ENCODE measurements around the gene RHBDL3.

Gene RHBDL3

GRCh38 chr17:32266389-32267301 lies 1.0 kb downstream of the RHBDL3 start:
- DNase-seq (ENCODE audit: low spot score) = no peak

GRCh38 chr17:32267690-32268205 lies 2.1 kb downstream of the RHBDL3 start:
- DNase-seq (ENCODE audit: low spot score) = no peak

GRCh38 chr17:32268734-32269288 lies 3.2 kb downstream of the RHBDL3 start:
- no peak for DNase-seq (ENCODE audit: low spot score)

- no peak for DNase-seq (ENCODE audit: low spot score)
These were observed 3.7 kb downstream of the RHBDL3 start for GRCh38 chr17:32269377-32269776.

- DNase-seq (ENCODE audit: low spot score) = no peak
These were observed 6.2 kb downstream of the RHBDL3 start for GRCh38 chr17:32271844-32272243.

- DNase-seq (ENCODE audit: low spot score) = no peak
These were observed 8.5 kb downstream of the RHBDL3 start for GRCh38 chr17:32274101-32274500.

- no peak for DNase-seq (ENCODE audit: low spot score)
These were observed 9.0 kb downstream of the RHBDL3 start for GRCh38 chr17:32274643-32275042.

GRCh38 chr17:32275060-32276042 lies 9.7 kb downstream of the RHBDL3 start:
- DNase-seq (ENCODE audit: low spot score) = no peak

- DNase-seq (ENCODE audit: low spot score) = no peak
These were observed 10.6 kb downstream of the RHBDL3 start for GRCh38 chr17:32276171-32276601.

GRCh38 chr17:32277284-32277683 lies 11.7 kb downstream of the RHBDL3 start:
- DNase-seq (ENCODE audit: low spot score) = no peak

- DNase-seq (ENCODE audit: low spot score) = no peak
These were observed 13.2 kb downstream of the RHBDL3 start for GRCh38 chr17:32278815-32279214.

- no peak for DNase-seq (ENCODE audit: low spot score)
These were observed 14.5 kb downstream of the RHBDL3 start for GRCh38 chr17:32279891-32280716.

- DNase-seq (ENCODE audit: low spot score) = no peak
These were observed 15.4 kb downstream of the RHBDL3 start for GRCh38 chr17:32281011-32281451.

GRCh38 chr17:32283745-32284201 lies 18.1 kb downstream of the RHBDL3 start:
- DNase-seq (ENCODE audit: low spot score) = no peak

- no peak for DNase-seq (ENCODE audit: low spot score)
These were observed 19.7 kb downstream of the RHBDL3 start for GRCh38 chr17:32285306-32285705.

GRCh38 chr17:32285746-32286517 lies 20.3 kb downstream of the RHBDL3 start:
- DNase-seq (ENCODE audit: low spot score) = no peak

- DNase-seq (ENCODE audit: low spot score) = no peak
These were observed 20.9 kb downstream of the RHBDL3 start for GRCh38 chr17:32286518-32286900.

- no peak for DNase-seq (ENCODE audit: low spot score)
These were observed 22.3 kb downstream of the RHBDL3 start for GRCh38 chr17:32287804-32288511.

GRCh38 chr17:32288615-32289014 lies 23.0 kb downstream of the RHBDL3 start:
- no peak for DNase-seq (ENCODE audit: low spot score)
